Measurements from ENCODE around the gene ESRRA. TPM values are rescaled to one million over a fixed set of nuclear protein-coding genes. Genes with fewer than 3 reads are reported as not detected.

The ESRRA gene
- total RNA-seq, 1 experiment from 2014 or later, result 66.9 TPM

DNA sequence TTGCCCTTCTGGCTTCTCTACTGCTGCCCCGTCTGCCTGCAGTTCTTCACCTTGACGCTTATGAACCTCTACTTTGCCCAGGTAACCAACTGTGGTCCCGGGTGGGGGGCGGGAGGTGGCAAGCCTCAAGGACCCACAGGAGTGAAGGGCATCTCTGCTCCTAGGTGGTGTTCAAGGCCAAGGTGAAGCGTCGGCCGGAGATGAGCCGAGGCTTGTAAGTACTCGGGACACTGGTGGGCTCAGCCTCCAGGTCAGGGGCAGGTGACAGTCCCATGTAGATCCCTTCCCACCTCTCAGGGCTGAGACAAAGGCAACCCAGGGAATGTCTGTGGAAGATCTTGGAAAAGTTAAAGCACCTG lies 18.5 kb upstream of the ESRRA start:
- POLR2A ChIA-PET, result no interaction called here
- H3K9me3 ChIP-seq, result no peaks in the 10 kb centered on the region

DNA sequence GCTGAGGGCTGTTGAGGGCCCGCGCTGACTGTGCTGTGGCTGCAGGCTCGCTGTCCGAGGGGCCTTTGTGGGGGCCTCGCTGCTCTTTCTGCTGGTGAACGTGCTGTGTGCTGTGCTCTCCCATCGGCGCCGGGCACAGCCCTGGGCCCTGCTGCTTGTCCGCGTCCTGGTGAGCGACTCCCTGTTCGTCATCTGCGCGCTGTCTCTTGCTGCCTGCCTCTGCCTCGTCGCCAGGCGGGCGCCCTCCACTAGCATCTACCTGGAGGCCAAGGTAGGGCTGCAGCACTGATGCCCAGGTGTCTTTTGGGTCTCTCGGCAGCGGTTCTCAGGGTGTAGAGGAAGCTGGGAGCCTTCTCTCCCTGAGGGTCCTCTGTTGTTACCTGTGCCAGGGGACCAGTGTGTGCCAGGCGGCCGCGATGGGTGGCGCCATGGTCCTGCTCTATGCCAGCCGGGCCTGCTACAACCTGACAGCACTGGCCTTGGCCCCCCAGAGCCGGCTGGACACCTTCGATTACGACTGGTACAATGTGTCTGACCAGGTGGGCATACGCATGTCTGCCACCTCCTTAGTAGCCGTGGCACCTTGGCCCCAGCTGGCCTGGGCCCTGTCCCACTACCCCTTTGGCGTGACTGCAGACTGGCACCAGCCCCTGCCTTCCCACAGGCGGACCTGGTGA lies 17.5 kb upstream of the ESRRA start:
- Histone ChIP-seq H3K27me3 (replicated peaks; ENCODE audit: control insufficient read depth, insufficient read depth, low read length) (no peaks in the 10 kb centered on the region; the same call in 1 of the 2 replicates), H3K9me3 (no peaks in the 10 kb centered on the region), H3K4me3 (ENCODE audit: low read depth, low read length) (no peak overlapping the region), H3K36me3 (ENCODE audit: control insufficient read depth, insufficient read depth, low read length) (no peaks in the 10 kb centered on the region), H3K4me1 (peaks cover 12% of the 10 kb centered on the region)
- Mint-ChIP-seq H3K4me1 (ENCODE audit: low read depth, unreplicated experiment) (peaks cover 9% of the 10 kb centered on the region), H3K9me3 (ENCODE audit: unreplicated experiment) (no peaks in the 10 kb centered on the region), H3K27me3 (ENCODE audit: insufficient read depth, unreplicated experiment) (peaks cover 9% of the 10 kb centered on the region), H3K36me3 (ENCODE audit: insufficient read depth, unreplicated experiment) (peaks cover 17% of the 10 kb centered on the region), H3K27ac (ENCODE audit: unreplicated experiment) (no peak overlapping the region), H3K4me3 (ENCODE audit: unreplicated experiment) (no peak overlapping the region)
- ChIA-PET POLR2A (no interaction called here), CTCF (no interaction called here)
- TF ChIP-seq, protein P1, sequence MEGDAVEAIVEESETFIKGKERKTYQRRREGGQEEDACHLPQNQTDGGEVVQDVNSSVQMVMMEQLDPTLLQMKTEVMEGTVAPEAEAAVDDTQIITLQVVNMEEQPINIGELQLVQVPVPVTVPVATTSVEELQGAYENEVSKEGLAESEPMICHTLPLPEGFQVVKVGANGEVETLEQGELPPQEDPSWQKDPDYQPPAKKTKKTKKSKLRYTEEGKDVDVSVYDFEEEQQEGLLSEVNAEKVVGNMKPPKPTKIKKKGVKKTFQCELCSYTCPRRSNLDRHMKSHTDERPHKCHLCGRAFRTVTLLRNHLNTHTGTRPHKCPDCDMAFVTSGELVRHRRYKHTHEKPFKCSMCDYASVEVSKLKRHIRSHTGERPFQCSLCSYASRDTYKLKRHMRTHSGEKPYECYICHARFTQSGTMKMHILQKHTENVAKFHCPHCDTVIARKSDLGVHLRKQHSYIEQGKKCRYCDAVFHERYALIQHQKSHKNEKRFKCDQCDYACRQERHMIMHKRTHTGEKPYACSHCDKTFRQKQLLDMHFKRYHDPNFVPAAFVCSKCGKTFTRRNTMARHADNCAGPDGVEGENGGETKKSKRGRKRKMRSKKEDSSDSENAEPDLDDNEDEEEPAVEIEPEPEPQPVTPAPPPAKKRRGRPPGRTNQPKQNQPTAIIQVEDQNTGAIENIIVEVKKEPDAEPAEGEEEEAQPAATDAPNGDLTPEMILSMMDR (IDR thresholded peaks at IDR 0.05; ENCODE audit: insufficient read depth in 1 of 2, low read depth in 1 of 2, low read length in 1 of 2, severe bottlenecking in 1 of 2, unreplicated experiment in 1 of 2), result no peak
- DNase-seq, result no peak
- BruUV-seq (replicated peaks), result no TSS peak
- intact Hi-C loops (cut with micrococcal nuclease; ENCODE audit: unreplicated experiment), result no loop called here

More for the DNA sequence above, 18.5 kb upstream of the ESRRA start:
- TF ChIP-seq, protein P1 (IDR thresholded peaks at IDR 0.05; ENCODE audit: insufficient read depth in 1 of 2, low read depth in 1 of 2, low read length in 1 of 2, severe bottlenecking in 1 of 2, unreplicated experiment in 1 of 2), result no peak
- intact Hi-C loops (cut with micrococcal nuclease; ENCODE audit: unreplicated experiment), result no loop called here
- Mint-ChIP-seq H3K27me3 (ENCODE audit: insufficient read depth, unreplicated experiment) (peaks cover 5% of the 10 kb centered on the region), H3K36me3 (ENCODE audit: insufficient read depth, unreplicated experiment) (peaks cover 17% of the 10 kb centered on the region), H3K9me3 (ENCODE audit: unreplicated experiment) (no peaks in the 10 kb centered on the region), H3K4me3 (ENCODE audit: unreplicated experiment) (peak overlapping the region; percentile 82), H3K27ac (ENCODE audit: unreplicated experiment) (peak overlapping the region; percentile 54), H3K4me1 (ENCODE audit: low read depth, unreplicated experiment) (peaks cover 9% of the 10 kb centered on the region)
- Histone ChIP-seq H3K27me3 (replicated peaks; ENCODE audit: control insufficient read depth, insufficient read depth, low read length) (no peaks in the 10 kb centered on the region), H3K36me3 (ENCODE audit: control insufficient read depth, insufficient read depth, low read length) (no peaks in the 10 kb centered on the region; the same call in 1 of the 2 replicates), H3K4me1 (peaks cover 11% of the 10 kb centered on the region), H3K4me3 (ENCODE audit: low read depth, low read length) (no peak overlapping the region)
- CTCF ChIA-PET, result no interaction called here
- peak in 1 of 2 experiments; percentile 26 for DNase-seq
- BruUV-seq (replicated peaks), result no TSS peak

DNA sequence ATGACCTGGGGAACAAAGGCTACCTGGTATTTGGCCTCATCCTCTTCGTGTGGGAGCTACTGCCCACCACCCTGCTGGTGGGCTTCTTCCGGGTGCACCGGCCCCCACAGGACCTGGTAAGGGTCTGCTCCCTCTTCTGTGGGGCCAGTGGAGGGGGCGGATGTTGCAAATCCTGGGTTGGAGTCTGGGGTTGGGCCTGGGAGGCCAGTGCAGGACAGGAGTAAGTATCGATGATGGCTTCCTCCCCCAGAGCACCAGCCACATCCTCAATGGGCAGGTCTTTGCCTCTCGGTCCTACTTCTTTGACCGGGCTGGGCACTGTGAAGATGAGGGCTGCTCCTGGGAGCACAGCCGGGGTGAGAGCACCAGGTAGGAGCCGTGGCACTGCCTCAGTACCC lies 17.0 kb upstream of the ESRRA start:
- CTCF ChIA-PET, result no interaction called here
- H3K27me3 ChIP-seq (replicated peaks; ENCODE audit: control insufficient read depth, insufficient read depth, low read length), result peaks cover 2% of the 10 kb centered on the region; the same call in 1 of the 2 replicates
- Mint-ChIP-seq H3K9me3 (ENCODE audit: unreplicated experiment) (no peaks in the 10 kb centered on the region), H3K4me1 (ENCODE audit: low read depth, unreplicated experiment) (peaks cover 9% of the 10 kb centered on the region), H3K27ac (ENCODE audit: unreplicated experiment) (no peak overlapping the region), H3K27me3 (ENCODE audit: insufficient read depth, unreplicated experiment) (peaks cover 9% of the 10 kb centered on the region), H3K4me3 (ENCODE audit: unreplicated experiment) (no peak overlapping the region), H3K36me3 (ENCODE audit: insufficient read depth, unreplicated experiment) (peaks cover 17% of the 10 kb centered on the region)
- BruUV-seq (replicated peaks), result no TSS peak
- DNase-seq, result no peak
- H3K4me3 ChIP-seq (ENCODE audit: low read depth, low read length), result no peak overlapping the region
- H3K4me1 ChIP-seq, result peaks cover 12% of the 10 kb centered on the region
- POLR2A ChIA-PET, result no interaction called here
- H3K36me3 ChIP-seq (ENCODE audit: control insufficient read depth, insufficient read depth, low read length), result no peaks in the 10 kb centered on the region
- H3K9me3 ChIP-seq, result no peaks in the 10 kb centered on the region
- intact Hi-C loops (cut with micrococcal nuclease; ENCODE audit: unreplicated experiment), result no loop called here
- TF ChIP-seq, protein P1 (IDR thresholded peaks at IDR 0.05; ENCODE audit: insufficient read depth in 1 of 2, low read depth in 1 of 2, low read length in 1 of 2, severe bottlenecking in 1 of 2, unreplicated experiment in 1 of 2), result no peak
